ENCODE data around the gene SIK3.

Gene SIK3

GRCh38 chr11:116955548-116955947 lies 142.7 kb downstream of the SIK3 start:
- no peak for DNase-seq

- peak; percentile 23 for DNase-seq
Observed at GRCh38 chr11:116953530-116954285, 144.5 kb downstream of the SIK3 start.

- no peak for DNase-seq
Observed at GRCh38 chr11:116951762-116952161, 146.5 kb downstream of the SIK3 start.

GRCh38 chr11:116950210-116950609 lies 148.0 kb downstream of the SIK3 start:
- no peak for DNase-seq

DNA sequence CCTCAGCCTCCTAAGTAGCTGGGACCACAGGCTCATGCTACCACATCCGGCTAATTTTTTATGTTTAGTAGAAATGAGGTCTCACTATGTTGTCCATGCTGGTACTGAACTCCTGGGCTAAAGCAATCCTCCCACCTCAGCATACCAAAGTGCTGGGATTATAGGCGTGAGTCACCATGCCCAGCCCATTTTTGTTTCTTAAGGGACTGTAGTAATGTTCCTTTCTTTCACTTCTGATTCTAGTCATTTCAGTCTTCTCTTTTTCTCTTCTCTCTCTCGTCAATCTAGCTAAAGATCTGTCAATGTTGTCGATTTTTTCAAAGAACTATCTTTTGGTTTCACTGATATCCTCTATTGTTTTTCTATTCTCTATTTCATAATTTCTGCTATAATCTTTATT lies 149.8 kb downstream of the SIK3 start:
- DNase-seq, result peak; percentile 62

DNA sequence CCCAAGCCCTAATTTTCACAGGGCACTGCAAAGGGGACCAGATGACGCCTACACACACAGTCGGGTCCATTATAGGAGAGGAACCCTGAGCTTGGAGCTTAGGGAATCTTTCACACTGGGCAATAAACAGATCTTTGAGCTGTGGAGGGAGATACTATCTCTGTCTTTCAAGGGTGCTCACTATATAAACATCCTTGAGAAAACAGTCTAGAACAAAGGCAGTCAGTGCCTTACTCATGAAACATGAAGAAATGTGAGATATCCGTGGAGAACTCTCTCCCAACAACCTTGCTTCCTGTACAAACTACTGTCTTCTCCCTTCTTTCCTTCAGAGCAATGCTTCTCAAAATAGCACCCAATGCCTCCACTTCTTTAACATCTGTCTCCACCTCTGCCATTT lies 151.8 kb downstream of the SIK3 start:
- no peak for DNase-seq

- no peak for DNase-seq
Observed at GRCh38 chr11:116939499-116939898, 158.7 kb downstream of the SIK3 start.

GRCh38 chr11:116938471-116939070 lies 159.7 kb downstream of the SIK3 start:
- no peak for DNase-seq

GRCh38 chr11:116936754-116937446 lies 161.3 kb downstream of the SIK3 start:
- DNase-seq, result no peak

DNA sequence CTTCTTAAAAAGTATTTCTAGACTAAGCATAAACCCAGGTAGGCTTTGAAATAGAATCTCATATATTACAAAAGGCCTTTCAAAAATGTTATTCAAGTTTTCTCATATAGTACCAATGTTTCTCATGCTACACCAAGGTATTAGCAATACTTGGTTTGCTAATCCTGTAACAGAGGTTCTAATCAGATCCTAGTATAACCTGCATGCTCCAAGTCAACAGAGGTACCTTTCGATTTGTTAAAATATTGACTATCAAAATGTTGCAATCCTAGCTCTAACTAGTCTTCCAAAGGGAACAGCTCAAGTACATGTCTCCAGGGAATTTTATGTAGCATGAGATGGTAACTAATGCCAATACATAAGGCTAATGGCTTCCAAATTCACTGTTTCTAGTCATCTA lies 162.7 kb downstream of the SIK3 start:
- DNase-seq, result no peak

DNA sequence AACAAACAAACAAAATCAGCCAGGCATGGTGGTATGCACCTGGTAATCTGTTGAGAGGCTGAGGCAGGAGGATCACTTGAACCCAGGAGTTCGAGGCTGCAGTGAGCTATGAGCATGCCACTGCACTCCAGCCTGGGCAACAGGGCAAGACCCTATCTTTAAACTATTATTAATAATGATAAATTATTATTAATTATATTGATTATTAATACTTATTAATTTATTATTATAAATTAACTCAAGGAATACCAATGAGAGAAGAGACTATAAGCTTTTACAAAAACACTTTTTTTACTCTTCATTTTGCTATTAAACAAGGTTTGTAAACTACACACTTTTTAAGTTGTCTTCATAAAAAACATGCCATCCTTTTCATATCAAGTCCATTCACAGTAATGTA lies 163.1 kb downstream of the SIK3 start:
- DNase-seq, result no peak

- no peak for DNase-seq
Observed at GRCh38 chr11:116933961-116934360, 164.3 kb downstream of the SIK3 start.

DNA sequence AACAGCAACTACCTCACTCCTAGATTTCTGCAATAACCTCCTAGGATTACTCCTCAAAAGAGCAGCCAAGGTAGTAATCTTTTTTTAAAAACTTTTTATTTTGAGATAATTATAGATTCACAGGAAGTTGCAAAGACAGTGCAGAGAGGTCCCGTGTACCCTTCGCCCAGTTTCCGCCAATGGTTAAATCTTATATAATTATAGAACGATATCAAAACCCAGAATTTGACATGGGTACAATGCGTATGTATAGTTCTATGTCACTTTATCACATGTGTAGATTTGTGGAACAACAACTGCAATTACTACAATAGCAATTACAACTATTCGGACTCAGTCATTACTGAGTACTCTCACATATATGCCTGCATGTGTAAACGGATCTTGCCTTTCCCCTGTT lies 166.0 kb downstream of the SIK3 start:
- no peak for DNase-seq

- peak; percentile 69 for DNase-seq
Observed at GRCh38 chr11:116931206-116931953, 166.8 kb downstream of the SIK3 start.

- DNase-seq, result no peak
Observed at GRCh38 chr11:116930586-116930985, 167.6 kb downstream of the SIK3 start.

DNA sequence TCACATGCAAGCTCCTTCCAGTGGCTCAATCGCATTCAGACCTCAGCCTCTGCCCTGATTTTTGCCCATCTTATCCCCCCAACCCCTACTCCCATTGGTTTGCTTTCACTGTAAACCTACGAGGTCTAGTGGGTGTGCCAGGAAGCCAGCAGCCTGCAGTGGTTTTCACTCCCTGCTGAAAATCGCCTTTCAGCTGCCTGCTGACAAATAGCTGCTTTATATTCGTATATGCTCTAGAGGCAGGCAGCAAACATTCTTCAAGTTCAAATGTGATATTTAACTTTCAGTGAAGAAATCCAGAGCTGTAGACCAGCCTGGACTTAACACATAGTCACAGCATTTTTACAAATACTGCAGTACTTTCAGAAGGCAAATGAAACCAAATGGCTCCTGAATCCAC lies 168.1 kb downstream of the SIK3 start:
- DNase-seq, result peak; percentile 73

GRCh38 chr11:116929414-116930090 lies 168.7 kb downstream of the SIK3 start:
- no peak for DNase-seq

DNA sequence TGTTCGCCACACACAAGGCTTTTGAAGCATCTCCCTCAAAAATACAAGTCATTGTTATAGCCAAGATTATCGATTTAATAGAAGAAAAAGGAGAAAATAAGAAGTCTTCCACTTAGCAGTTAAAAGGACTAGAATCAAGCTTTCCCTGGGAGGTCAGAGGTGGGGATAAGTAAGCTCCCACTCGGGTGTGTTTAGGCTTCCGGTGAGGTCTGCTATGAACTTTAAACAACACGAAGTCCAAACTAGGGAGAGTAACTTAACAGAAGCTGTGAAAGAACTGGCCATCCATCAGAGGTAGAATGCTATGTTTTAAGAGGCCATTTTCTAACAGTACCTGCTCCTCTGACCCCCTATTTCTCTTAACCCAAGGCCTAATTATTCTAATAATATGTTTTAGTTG lies 169.4 kb downstream of the SIK3 start:
- no peak for DNase-seq

DNA sequence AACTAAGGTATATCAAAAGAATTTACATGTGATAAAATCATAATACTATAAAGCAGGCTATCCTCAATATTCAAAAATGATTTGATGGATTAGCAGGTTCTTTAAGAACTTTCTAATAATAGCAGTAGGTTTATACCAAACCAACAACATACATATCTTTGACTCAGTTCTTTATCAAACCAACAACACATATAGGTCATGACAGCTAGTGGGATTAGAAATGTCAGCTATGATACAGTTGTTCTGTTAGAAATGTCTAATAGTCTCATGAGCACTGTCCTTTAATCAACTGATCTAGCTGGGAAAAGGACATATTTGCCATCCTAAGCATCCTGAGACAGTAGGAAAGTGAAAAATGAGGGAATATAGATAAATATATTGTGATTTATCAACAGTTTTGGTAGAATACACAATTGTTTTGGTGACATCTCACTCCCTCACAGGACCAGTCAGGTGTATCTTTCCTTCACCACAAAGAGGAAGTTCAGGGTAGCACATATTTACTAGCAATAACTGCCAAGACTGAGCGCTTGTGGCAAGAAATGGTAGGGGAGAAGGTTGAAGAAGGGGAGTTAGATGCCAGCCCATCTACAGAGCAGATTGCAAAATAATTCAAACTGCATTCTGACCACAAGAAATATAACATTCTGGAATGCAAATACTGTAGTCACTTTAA lies 170.0 kb downstream of the SIK3 start:
- DNase-seq, result peak; percentile 55

GRCh38 chr11:116927163-116927974 lies 170.9 kb downstream of the SIK3 start:
- peak; percentile 48 for DNase-seq

DNA sequence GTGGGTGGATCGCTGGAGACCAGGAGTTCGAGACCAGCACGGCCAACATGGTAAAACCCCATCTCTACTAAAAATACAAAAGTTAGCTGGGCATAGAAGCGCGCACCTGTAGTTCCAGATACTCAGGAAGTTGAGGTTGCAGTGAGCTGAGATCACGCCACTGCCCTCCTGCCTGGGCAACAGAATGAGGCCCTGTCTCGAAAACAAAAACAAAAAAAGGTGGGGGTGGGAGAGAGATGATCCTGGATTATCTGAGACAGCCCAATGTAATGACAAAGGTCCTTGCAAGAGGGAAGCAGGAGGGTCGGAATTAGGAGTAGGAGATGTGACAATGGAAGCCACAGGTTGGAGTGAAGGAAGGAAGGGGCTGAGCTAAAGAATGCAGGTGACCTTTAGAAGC lies 173.2 kb downstream of the SIK3 start:
- DNase-seq, result peak; percentile 33

All from activated CD4-positive, alpha-beta T cell treated with anti-CD3 and anti-CD28 coated beads, Interleukin-2, Interleukin-6, amounts not matched to agents 100 ng/mL and 50 ng/mL, durations not matched to agents 16 hours and 8 hours (primary cell).